ENCODE results near the gene NRM.
A peak's percentile ranks its signal among the peaks of the same experiment; 100 is the strongest.

NRM gene

DNA sequence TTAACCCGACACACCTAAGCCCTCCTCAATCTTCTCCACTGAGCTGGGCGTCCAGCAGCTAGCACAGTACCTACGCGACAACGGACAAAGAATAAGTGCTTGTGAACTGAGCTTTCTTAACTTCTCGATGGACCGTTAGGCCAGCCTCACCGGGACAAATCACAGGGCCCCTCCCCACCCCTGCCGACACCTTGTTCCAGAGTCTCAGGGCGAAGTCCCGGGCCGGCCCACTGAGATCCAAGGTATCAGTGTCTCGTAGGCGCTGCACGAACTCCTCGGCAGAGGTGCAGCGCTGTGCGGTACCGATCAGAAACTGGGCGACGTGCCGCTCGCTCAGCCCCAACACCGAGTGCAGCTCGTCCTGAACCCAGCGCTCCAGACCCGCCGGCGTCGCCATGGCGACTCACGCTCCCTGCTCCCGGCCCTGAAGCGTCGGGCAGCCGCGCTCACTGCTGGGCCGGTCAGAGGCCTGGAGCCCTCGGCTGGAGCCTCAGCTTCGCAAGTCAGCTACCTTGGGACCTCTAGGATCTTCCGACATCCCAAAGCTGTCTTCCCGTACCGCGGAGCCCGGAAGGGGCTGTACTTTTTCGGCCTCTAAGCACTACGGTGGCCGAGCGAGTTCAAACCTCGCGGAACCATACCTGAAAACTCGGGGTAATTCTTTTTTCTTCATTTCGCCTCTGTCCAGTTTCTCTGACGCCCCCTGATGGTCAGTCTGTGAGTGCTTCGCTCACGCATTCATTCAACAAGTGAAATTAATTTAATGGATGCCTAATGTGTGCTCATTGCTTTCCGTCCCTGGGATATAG lies 18.1 kb downstream of the NRM start, which contains the start of gene DHX16 (continued):
- peak; percentile 48; the same call in 1 of the 2 replicates for TF ChIP-seq KLF17 (tag by site-specific recombination; IDR thresholded peaks at IDR 0.05)
- no peak for TF ChIP-seq ZNF544 (tag by site-specific recombination; IDR thresholded peaks at IDR 0.05)
- TF ChIP-seq ZNF274 (IDR thresholded peaks at IDR 0.05; ENCODE audit: low read length), result no peak
- TF ChIP-seq ZNF274 (tag by site-specific recombination; IDR thresholded peaks at IDR 0.05; ENCODE audit: borderline replicate concordance), result no peak
- 0 out of 2 replicates have a peak, but pooled peaks have one; percentile 57 for TF ChIP-seq YY2 (tag by site-specific recombination; IDR thresholded peaks at IDR 0.05)
- TF ChIP-seq, protein P1, sequence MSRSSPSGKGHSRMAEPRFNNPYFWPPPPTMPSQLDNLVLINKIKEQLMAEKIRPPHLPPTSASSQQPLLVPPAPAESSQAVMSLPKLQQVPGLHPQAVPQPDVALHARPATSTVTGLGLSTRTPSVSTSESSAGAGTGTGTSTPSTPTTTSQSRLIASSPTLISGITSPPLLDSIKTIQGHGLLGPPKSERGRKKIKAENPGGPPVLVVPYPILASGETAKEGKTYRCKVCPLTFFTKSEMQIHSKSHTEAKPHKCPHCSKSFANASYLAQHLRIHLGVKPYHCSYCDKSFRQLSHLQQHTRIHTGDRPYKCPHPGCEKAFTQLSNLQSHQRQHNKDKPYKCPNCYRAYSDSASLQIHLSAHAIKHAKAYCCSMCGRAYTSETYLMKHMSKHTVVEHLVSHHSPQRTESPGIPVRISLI (tag by site-specific recombination; IDR thresholded peaks at IDR 0.05), result peak; percentile 97
- peak; percentile 42; the same call in 1 of the 2 replicates for TF ChIP-seq ZNF10 (tag by site-specific recombination; IDR thresholded peaks at IDR 0.05)
- peak; percentile 78 for TF ChIP-seq ZNF629 (tag by site-specific recombination; IDR thresholded peaks at IDR 0.05)
- no peak for TF ChIP-seq ZNF785 (tag by site-specific recombination; IDR thresholded peaks at IDR 0.05)
- TF ChIP-seq KLF1 (tag by site-specific recombination; IDR thresholded peaks at IDR 0.05), result peak; percentile 7; the same call in 1 of the 2 replicates
- TF ChIP-seq, protein P2, sequence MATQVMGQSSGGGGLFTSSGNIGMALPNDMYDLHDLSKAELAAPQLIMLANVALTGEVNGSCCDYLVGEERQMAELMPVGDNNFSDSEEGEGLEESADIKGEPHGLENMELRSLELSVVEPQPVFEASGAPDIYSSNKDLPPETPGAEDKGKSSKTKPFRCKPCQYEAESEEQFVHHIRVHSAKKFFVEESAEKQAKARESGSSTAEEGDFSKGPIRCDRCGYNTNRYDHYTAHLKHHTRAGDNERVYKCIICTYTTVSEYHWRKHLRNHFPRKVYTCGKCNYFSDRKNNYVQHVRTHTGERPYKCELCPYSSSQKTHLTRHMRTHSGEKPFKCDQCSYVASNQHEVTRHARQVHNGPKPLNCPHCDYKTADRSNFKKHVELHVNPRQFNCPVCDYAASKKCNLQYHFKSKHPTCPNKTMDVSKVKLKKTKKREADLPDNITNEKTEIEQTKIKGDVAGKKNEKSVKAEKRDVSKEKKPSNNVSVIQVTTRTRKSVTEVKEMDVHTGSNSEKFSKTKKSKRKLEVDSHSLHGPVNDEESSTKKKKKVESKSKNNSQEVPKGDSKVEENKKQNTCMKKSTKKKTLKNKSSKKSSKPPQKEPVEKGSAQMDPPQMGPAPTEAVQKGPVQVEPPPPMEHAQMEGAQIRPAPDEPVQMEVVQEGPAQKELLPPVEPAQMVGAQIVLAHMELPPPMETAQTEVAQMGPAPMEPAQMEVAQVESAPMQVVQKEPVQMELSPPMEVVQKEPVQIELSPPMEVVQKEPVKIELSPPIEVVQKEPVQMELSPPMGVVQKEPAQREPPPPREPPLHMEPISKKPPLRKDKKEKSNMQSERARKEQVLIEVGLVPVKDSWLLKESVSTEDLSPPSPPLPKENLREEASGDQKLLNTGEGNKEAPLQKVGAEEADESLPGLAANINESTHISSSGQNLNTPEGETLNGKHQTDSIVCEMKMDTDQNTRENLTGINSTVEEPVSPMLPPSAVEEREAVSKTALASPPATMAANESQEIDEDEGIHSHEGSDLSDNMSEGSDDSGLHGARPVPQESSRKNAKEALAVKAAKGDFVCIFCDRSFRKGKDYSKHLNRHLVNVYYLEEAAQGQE (tag by site-specific recombination; IDR thresholded peaks at IDR 0.05), result peak; percentile 69
- peak; percentile 65; the same call in 1 of the 2 replicates for TF ChIP-seq ZFP69B (tag by site-specific recombination; IDR thresholded peaks at IDR 0.05)
- peak; percentile 65 for TF ChIP-seq SP7 (tag by site-specific recombination; IDR thresholded peaks at IDR 0.05)
- peak; percentile 88 for TF ChIP-seq ZNF501 (tag by site-specific recombination; IDR thresholded peaks at IDR 0.05)
- TF ChIP-seq, protein P3, sequence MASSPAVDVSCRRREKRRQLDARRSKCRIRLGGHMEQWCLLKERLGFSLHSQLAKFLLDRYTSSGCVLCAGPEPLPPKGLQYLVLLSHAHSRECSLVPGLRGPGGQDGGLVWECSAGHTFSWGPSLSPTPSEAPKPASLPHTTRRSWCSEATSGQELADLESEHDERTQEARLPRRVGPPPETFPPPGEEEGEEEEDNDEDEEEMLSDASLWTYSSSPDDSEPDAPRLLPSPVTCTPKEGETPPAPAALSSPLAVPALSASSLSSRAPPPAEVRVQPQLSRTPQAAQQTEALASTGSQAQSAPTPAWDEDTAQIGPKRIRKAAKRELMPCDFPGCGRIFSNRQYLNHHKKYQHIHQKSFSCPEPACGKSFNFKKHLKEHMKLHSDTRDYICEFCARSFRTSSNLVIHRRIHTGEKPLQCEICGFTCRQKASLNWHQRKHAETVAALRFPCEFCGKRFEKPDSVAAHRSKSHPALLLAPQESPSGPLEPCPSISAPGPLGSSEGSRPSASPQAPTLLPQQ (tag by site-specific recombination; IDR thresholded peaks at IDR 0.05), result peak; percentile 66
- TF ChIP-seq SP3 (tag by site-specific recombination; IDR thresholded peaks at IDR 0.05), result peak; percentile 66
- no peak for TF ChIP-seq ZNF707 (tag by site-specific recombination; IDR thresholded peaks at IDR 0.05)
- 0 out of 2 replicates have a peak, but pooled peaks have one; percentile 41 for TF ChIP-seq KLF10 (tag by site-specific recombination; IDR thresholded peaks at IDR 0.05)
- 0 out of 2 replicates have a peak, but pooled peaks have one; percentile 8 for TF ChIP-seq GLI4 (tag by site-specific recombination; IDR thresholded peaks at IDR 0.05)
- TF ChIP-seq ZNF660 (tag by site-specific recombination; IDR thresholded peaks at IDR 0.05), result peak; percentile 98
- TF ChIP-seq, protein P4, sequence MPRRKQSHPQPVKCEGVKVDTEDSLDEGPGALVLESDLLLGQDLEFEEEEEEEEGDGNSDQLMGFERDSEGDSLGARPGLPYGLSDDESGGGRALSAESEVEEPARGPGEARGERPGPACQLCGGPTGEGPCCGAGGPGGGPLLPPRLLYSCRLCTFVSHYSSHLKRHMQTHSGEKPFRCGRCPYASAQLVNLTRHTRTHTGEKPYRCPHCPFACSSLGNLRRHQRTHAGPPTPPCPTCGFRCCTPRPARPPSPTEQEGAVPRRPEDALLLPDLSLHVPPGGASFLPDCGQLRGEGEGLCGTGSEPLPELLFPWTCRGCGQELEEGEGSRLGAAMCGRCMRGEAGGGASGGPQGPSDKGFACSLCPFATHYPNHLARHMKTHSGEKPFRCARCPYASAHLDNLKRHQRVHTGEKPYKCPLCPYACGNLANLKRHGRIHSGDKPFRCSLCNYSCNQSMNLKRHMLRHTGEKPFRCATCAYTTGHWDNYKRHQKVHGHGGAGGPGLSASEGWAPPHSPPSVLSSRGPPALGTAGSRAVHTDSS (tag by site-specific recombination; IDR thresholded peaks at IDR 0.05), result no peak
- peak; percentile 25; the same call in 1 of the 2 replicates for TF ChIP-seq MYNN (tag by site-specific recombination; IDR thresholded peaks at IDR 0.05; ENCODE audit: borderline replicate concordance)
- TF ChIP-seq, protein P5, sequence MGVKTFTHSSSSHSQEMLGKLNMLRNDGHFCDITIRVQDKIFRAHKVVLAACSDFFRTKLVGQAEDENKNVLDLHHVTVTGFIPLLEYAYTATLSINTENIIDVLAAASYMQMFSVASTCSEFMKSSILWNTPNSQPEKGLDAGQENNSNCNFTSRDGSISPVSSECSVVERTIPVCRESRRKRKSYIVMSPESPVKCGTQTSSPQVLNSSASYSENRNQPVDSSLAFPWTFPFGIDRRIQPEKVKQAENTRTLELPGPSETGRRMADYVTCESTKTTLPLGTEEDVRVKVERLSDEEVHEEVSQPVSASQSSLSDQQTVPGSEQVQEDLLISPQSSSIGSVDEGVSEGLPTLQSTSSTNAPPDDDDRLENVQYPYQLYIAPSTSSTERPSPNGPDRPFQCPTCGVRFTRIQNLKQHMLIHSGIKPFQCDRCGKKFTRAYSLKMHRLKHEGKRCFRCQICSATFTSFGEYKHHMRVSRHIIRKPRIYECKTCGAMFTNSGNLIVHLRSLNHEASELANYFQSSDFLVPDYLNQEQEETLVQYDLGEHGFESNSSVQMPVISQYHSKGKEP (tag by site-specific recombination; IDR thresholded peaks at IDR 0.05), result 0 out of 2 replicates have a peak, but pooled peaks have one; percentile 25
- peak; percentile 73 for TF ChIP-seq ZNF394 (tag by site-specific recombination; IDR thresholded peaks at IDR 0.05; ENCODE audit: borderline replicate concordance)
- TF ChIP-seq ZNF571 (tag by site-specific recombination; IDR thresholded peaks at IDR 0.05), result no peak
- peak; percentile 57; the same call in 1 of the 2 replicates for TF ChIP-seq ZNF324 (tag by site-specific recombination; IDR thresholded peaks at IDR 0.05)
- TF ChIP-seq TRIM28 (IDR thresholded peaks at IDR 0.05; ENCODE audit: borderline replicate concordance, low read length), result peak; percentile 80
